CD8-positive, alpha-beta memory T cell (primary cell): ENCODE measurements around the gene OR2L3. TPM values are rescaled to one million over a fixed set of nuclear protein-coding genes. Genes with fewer than 3 reads are reported as not detected.
A peak's percentile ranks its signal among the peaks of the same experiment; 100 is the strongest.

Experiments
- CTCF ChIA-PET: fragments of 350-600 bp; sonication (Branson Sonifier 250); formaldehyde crosslinking; loops from one replicate; lab custom pipeline; 2021; ENCODE audit warnings: antibody characterized with exemption; lab: Charles Lee
- POLR2A ChIA-PET: fragments of 350-600 bp; sonication (Branson Sonifier 250); formaldehyde crosslinking; loops from one replicate; lab custom pipeline; 2021; ENCODE audit warnings: antibody characterized with exemption; lab: Charles Lee
- DNase-seq, 5 donors: peaks; one replicate each; pipeline versions ENCODE4 v3.0.0 to v3.0.0-alpha.2; 2020 to 2022; ENCODE audit warnings: mixed read lengths in 1 of 5
- H3K27ac ChIP-seq: one replicate; pipeline ENCODE4 v1.7.0; 2013; ENCODE audit warnings: low read depth, mild to moderate bottlenecking, low read length, moderate library complexity
- H3K27me3 ChIP-seq: 2 replicates; pipeline ENCODE4 v1.7.0; 2013; ENCODE audit warnings: low read length, mild to moderate bottlenecking; ENCODE audit not compliant: insufficient read depth, poor library complexity, severe bottlenecking
- H3K36me3 ChIP-seq: 2 replicates; pipeline ENCODE4 v1.7.0; 2013; ENCODE audit warnings: mild to moderate bottlenecking, low read length, moderate library complexity; ENCODE audit not compliant: insufficient read depth
- H3K4me1 ChIP-seq: 2 replicates; pipeline ENCODE4 v1.7.0; 2013; ENCODE audit warnings: mild to moderate bottlenecking, low read length, moderate library complexity; ENCODE audit not compliant: insufficient read depth
- H3K4me3 ChIP-seq: 2 replicates; pipeline ENCODE4 v1.7.0; 2013; ENCODE audit warnings: mild to moderate bottlenecking, low read length
- H3K9me3 ChIP-seq: 2 replicates; pipeline ENCODE4 v1.7.0; 2013; ENCODE audit warnings: mild to moderate bottlenecking, low read length
- H3K27ac Mint-ChIP-seq, 8 donors: one replicate each; pipeline ENCODE4 v1.8.0; 2020 to 2021; ENCODE audit warnings: mixed read lengths in 8 of 8, mild to moderate bottlenecking in 6 of 8, inconsistent platforms in 3 of 8, moderate library complexity in 3 of 8
- H3K27me3 Mint-ChIP-seq, 2 donors: one replicate each; pipeline ENCODE4 v1.8.0; 2020 to 2021; ENCODE audit warnings: mixed read lengths in 2 of 2, mild to moderate bottlenecking in 1 of 2, moderate library complexity in 1 of 2
- H3K36me3 Mint-ChIP-seq, 3 donors: one replicate each; pipeline ENCODE4 v1.8.0; 2020 to 2021; ENCODE audit warnings: mixed read lengths in 3 of 3, inconsistent platforms in 1 of 3, mild to moderate bottlenecking in 1 of 3
- H3K4me1 Mint-ChIP-seq, 3 donors: one replicate each; pipeline ENCODE4 v1.8.0; 2020 to 2021; ENCODE audit warnings: mixed read lengths in 3 of 3, inconsistent platforms in 1 of 3, mild to moderate bottlenecking in 1 of 3
- H3K4me3 Mint-ChIP-seq, 7 donors: one replicate each; pipeline ENCODE4 v1.8.0; 2020 to 2021; ENCODE audit warnings: mixed read lengths in 7 of 7, mild to moderate bottlenecking in 6 of 7, moderate library complexity in 4 of 7, inconsistent platforms in 2 of 7
- H3K9me3 Mint-ChIP-seq, 5 donors: one replicate each; pipeline ENCODE4 v1.8.0; 2020 to 2022; ENCODE audit warnings: mixed read lengths in 5 of 5, mild to moderate bottlenecking in 3 of 5, moderate library complexity in 2 of 5, inconsistent platforms in 1 of 5
- polyA plus RNA-seq: library from polyadenylated mRNA; unstranded; fragments of 300-500 nt; fragmentation: Illumina TruSeq; gene quantifications from one replicate; pipeline ENCODE4 v1.2.3, GENCODE V29; 2021
- total RNA-seq, 2 experiments: library from RNA; stranded (reverse); gene quantifications; one replicate each; pipeline ENCODE4 v1.2.3, GENCODE V29; 2021

OR2L3 gene, protein sequence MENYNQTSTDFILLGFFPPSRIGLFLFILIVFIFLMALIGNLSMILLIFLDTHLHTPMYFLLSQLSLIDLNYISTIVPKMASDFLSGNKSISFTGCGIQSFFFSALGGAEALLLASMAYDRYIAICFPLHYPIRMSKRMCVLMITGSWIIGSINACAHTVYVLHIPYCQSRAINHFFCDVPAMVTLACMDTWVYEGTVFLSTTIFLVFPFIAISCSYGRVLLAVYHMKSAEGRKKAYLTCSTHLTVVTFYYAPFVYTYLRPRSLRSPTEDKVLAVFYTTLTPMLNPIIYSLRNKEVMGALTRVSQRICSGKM
- total RNA-seq (not detected), polyA plus RNA-seq (not detected)

DNA sequence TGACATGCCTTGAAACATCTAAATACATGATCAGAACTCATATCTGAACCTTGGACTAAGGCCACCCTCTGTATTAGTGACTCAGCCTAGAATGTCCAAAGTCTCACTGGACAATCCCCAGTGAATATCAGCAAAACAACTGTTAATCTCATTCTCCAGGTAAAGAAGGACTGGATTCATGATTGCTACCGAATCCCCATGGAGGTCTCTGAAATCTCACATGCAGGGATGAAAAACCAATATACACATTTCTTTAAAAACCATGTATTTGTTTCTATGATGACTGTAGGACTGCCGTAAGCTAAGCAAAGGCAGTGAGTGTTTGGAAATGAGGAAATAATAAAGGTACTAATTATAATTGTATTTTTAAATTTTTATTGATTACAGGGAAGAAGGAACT is at the start of gene OR2L3:
TSS of gene OR2L3 (plus strand) at position 301 of the 400 bp plus-strand sequence. CDS start 13,846 bp downstream, outside the sequence.
- Histone ChIP-seq H3K27me3 (no peaks in the 10 kb centered on the region), H3K4me1 (no peaks in the 10 kb centered on the region), H3K27ac (no peak within 1 kb of the TSS), H3K36me3 (no peaks in the 10 kb centered on the region), H3K9me3 (no peaks in the 10 kb centered on the region), H3K4me3 (no peak within 1 kb of the TSS)
- Mint-ChIP-seq H3K27ac (no peak within 1 kb of the TSS), H3K4me1 (no peaks in the 10 kb centered on the region), H3K9me3 (peaks cover 7 to 15% (median 13%) of the 10 kb centered on the region in 5 donors), H3K27me3 (no peaks in the 10 kb centered on the region), H3K36me3 (no peaks in the 10 kb centered on the region), H3K4me3 (no peak within 1 kb of the TSS)
- no peak for DNase-seq
- ChIA-PET CTCF (no interaction called here), POLR2A (no interaction called here)

DNA sequence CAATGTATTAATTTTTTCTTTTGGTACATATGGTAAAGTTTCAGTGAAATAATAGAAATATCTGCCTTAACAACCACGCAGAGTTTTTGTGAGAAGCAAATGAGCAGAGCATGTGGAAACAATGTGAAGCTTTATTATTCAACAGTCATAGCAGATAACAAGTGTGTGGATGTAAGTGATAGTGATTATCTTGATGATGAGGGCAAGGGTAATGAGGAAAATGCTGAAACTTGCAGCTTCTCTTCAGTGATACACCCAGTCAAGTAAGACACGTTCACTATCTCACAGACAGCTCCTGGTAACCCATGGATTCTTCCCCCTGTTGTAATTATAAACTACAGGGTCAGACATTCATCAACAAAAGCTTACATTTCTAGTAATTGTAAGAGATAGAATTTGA is 47.8 kb upstream of the OR2L3 start:
- ChIA-PET CTCF (no interaction called here), POLR2A (no interaction called here)
- Histone ChIP-seq H3K9me3 (no peaks in the 10 kb centered on the region), H3K4me3 (no peak overlapping the region), H3K27me3 (no peaks in the 10 kb centered on the region), H3K27ac (no peak overlapping the region), H3K4me1 (no peaks in the 10 kb centered on the region), H3K36me3 (no peaks in the 10 kb centered on the region)
- Mint-ChIP-seq H3K27ac (no peak overlapping the region), H3K36me3 (no peaks in the 10 kb centered on the region), H3K4me3 (no peak overlapping the region), H3K9me3 (peaks cover 0 to 7% (median 4%) of the 10 kb centered on the region in 5 donors), H3K4me1 (no peaks in the 10 kb centered on the region), H3K27me3 (no peaks in the 10 kb centered on the region)
- DNase-seq, result no peak

DNA sequence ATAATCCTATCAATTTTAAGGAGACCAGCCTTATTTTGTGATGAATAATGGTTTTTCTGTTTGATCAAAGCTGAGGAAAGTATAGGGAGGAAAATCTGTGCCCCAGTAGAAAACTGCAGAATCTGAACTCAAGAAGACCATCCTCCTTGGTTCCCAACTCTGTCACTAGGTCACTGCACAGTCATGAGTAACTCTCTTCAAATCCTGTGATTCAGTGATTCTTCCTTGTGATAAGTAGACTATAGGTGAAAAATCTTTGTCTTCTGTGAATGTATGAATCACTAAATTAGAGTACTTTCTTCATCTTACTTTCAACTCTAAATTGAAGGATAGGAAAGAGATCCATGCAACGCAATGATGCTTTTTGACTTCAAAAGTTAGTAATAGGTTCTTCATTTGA is 46.5 kb upstream of the OR2L3 start:
- H3K27me3 Mint-ChIP-seq, result no peaks in the 10 kb centered on the region
- no peak for DNase-seq
- H3K36me3 Mint-ChIP-seq, result no peaks in the 10 kb centered on the region
- POLR2A ChIA-PET, result no interaction called here
- no peaks in the 10 kb centered on the region for H3K4me1 Mint-ChIP-seq
- H3K4me3 Mint-ChIP-seq, result no peak overlapping the region
- Histone ChIP-seq H3K27ac (no peak overlapping the region), H3K27me3 (no peaks in the 10 kb centered on the region), H3K9me3 (no peaks in the 10 kb centered on the region), H3K4me1 (no peaks in the 10 kb centered on the region), H3K4me3 (no peak overlapping the region), H3K36me3 (no peaks in the 10 kb centered on the region)
- H3K9me3 Mint-ChIP-seq, result peaks cover 0 to 7% (median 4%) of the 10 kb centered on the region in 5 donors
- H3K27ac Mint-ChIP-seq, result no peak overlapping the region
- CTCF ChIA-PET, result no interaction called here

DNA sequence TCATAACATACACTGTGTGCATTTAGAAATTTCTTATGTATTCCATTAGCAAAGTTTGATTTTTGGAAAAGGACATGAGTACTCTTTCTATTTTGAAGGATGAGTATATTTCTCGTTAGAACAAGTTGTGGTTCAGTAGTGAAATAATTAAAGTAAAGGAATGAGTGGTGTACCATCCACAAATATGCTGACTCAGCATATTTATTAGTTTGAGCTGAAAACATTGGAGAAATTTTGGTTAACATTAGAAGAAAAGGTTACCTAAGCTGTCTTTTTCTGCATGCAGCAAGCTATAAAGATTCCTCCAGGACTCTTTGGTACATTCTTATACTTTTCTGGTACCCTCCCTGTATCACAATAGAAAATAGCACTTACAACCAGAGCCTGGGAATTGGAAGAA is 38.9 kb upstream of the OR2L3 start:
- H3K27me3 ChIP-seq, result no peaks in the 10 kb centered on the region
- no peak overlapping the region for H3K4me3 ChIP-seq
- no peaks in the 10 kb centered on the region for H3K36me3 ChIP-seq
- no peaks in the 10 kb centered on the region for H3K36me3 Mint-ChIP-seq
- no peaks in the 10 kb centered on the region for H3K4me1 ChIP-seq
- no peak overlapping the region for H3K4me3 Mint-ChIP-seq
- peaks cover 19 to 35% (median 30%) of the 10 kb centered on the region in 5 donors for H3K9me3 Mint-ChIP-seq
- H3K4me1 Mint-ChIP-seq, result no peaks in the 10 kb centered on the region
- DNase-seq, result no peak
- no peaks in the 10 kb centered on the region for H3K27me3 Mint-ChIP-seq
- no peaks in the 10 kb centered on the region for H3K9me3 ChIP-seq
- POLR2A ChIA-PET, result no interaction called here
- H3K27ac Mint-ChIP-seq, result no peak overlapping the region
- no peak overlapping the region for H3K27ac ChIP-seq
- CTCF ChIA-PET, result no interaction called here

DNA sequence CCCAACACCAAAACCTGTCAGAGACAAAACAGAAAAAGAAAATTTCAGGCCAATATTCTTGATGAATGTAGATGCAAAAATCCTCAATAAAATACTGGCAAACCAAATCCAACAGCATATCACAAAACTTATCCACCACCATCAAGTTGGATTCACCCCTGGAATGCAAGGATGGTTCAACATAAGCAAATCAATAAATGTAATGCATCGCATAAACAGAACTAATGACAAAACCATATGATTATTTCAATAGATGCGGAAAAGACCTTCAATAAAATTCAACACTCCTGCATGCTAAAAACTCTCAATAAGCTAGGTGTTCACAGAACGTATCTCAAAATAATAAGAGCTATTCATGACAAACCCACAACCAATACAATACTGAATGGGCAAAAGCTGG is 37.0 kb upstream of the OR2L3 start:
- H3K9me3 Mint-ChIP-seq, result peaks cover 19 to 31% (median 26%) of the 10 kb centered on the region in 5 donors
- Histone ChIP-seq H3K4me3 (no peak overlapping the region), H3K27ac (no peak overlapping the region), H3K9me3 (no peaks in the 10 kb centered on the region), H3K36me3 (no peaks in the 10 kb centered on the region), H3K27me3 (no peaks in the 10 kb centered on the region), H3K4me1 (no peaks in the 10 kb centered on the region)
- ChIA-PET CTCF (no interaction called here), POLR2A (no interaction called here)
- H3K4me1 Mint-ChIP-seq, result no peaks in the 10 kb centered on the region
- peak overlapping the region in 1 of 8 donors; percentile 27 for H3K27ac Mint-ChIP-seq
- DNase-seq, result no peak
- H3K36me3 Mint-ChIP-seq, result no peaks in the 10 kb centered on the region
- no peaks in the 10 kb centered on the region for H3K27me3 Mint-ChIP-seq
- H3K4me3 Mint-ChIP-seq, result no peak overlapping the region

DNA sequence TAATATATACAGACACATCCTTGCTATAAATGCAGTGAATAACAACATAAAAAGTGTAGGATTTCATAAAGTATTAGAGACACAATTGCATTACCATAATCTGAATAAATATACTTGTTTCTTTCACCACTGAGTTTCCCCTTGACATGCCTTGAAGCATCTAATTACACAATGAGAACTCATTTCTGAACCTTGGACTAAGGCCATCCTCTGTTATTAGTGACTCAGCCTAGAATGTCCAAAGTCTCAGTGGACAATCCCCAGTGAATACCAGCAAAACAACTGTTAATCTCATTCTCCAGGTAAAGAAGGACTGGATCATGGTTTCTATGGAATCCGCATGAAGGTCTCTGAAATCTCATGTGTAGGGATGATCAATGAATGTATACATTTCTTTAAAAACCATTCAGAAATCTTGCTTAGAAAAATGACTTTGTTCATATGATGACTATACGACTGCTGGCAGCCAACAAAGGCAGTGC is 33.4 kb upstream of the OR2L3 start, which contains the start of gene OR2L5:
TSS of gene OR2L5 (plus strand) at position 432 of the 482 bp plus-strand sequence. CDS start 8,288 bp downstream, outside the sequence.
- H3K27me3 ChIP-seq, result no peaks in the 10 kb centered on the region
- no peak within 1 kb of the TSS for H3K4me3 Mint-ChIP-seq
- no peaks in the 10 kb centered on the region for H3K27me3 Mint-ChIP-seq
- no peaks in the 10 kb centered on the region for H3K4me1 ChIP-seq
- H3K36me3 ChIP-seq, result no peaks in the 10 kb centered on the region
- no peak within 1 kb of the TSS for H3K4me3 ChIP-seq
- H3K9me3 ChIP-seq, result no peaks in the 10 kb centered on the region
- H3K27ac Mint-ChIP-seq, result no peak within 1 kb of the TSS
- no peaks in the 10 kb centered on the region for H3K4me1 Mint-ChIP-seq
- ChIA-PET POLR2A (no interaction called here), CTCF (no interaction called here)
- DNase-seq, result no peak
- H3K27ac ChIP-seq, result no peak within 1 kb of the TSS
- H3K36me3 Mint-ChIP-seq, result no peaks in the 10 kb centered on the region
- peaks cover 22 to 31% (median 25%) of the 10 kb centered on the region in 5 donors for H3K9me3 Mint-ChIP-seq

DNA sequence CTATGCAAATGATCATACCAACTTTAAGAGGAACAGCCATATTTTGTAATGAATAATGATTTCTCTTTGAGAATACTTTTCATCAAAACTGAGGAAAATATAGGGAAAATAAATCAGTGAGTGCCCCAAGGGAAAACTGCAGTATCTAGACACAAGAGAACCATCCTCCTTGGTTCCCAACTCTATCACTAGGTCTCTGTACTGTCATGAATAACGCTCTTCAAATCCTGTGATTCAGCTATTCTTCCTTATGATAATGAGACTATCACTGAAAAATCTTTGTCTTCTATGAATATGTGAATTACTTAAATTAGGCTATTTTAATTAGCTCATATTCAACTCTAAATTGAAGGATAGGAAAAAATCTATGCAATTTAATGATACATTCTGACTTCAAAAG is 30.8 kb upstream of the OR2L3 start:
- Histone ChIP-seq H3K27ac (no peak overlapping the region), H3K9me3 (no peaks in the 10 kb centered on the region), H3K36me3 (no peaks in the 10 kb centered on the region), H3K4me3 (no peak overlapping the region), H3K4me1 (no peaks in the 10 kb centered on the region), H3K27me3 (no peaks in the 10 kb centered on the region)
- H3K4me3 Mint-ChIP-seq, result no peak overlapping the region
- H3K27ac Mint-ChIP-seq, result no peak overlapping the region
- H3K27me3 Mint-ChIP-seq, result no peaks in the 10 kb centered on the region
- no peaks in the 10 kb centered on the region for H3K4me1 Mint-ChIP-seq
- ChIA-PET POLR2A (no interaction called here), CTCF (no interaction called here)
- H3K9me3 Mint-ChIP-seq, result peaks cover 7 to 11% (median 8%) of the 10 kb centered on the region in 5 donors
- no peaks in the 10 kb centered on the region for H3K36me3 Mint-ChIP-seq
- no peak for DNase-seq

DNA sequence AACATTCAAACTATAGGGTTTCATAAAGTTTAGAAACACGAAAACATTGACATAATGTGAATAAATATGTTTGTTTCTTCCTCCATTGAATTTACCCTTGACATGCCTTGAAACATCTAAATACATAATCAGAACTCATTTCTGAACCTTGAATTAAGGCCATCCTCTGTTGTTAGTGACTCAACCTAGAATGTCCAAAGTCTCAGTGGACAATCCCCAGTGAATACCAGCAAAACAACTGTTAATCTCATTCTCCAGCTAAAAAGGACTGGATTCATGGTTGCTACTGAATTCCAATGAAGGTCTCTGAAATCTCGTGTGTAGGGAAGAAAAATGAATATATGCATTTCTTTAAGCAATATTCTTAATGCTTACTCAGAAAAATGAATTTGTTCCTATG is 16.9 kb upstream of the OR2L3 start, which contains the start of gene OR2L2:
TSS of gene OR2L2 (plus strand) at position 301 of the 400 bp plus-strand sequence. CDS start 8,198 bp downstream, outside the sequence.
- no peak within 1 kb of the TSS for H3K4me3 ChIP-seq
- no peaks in the 10 kb centered on the region for H3K4me1 Mint-ChIP-seq
- H3K4me3 Mint-ChIP-seq, result no peak within 1 kb of the TSS
- H3K9me3 Mint-ChIP-seq, result peaks cover 15 to 33% (median 29%) of the 10 kb centered on the region in 5 donors
- no peak for DNase-seq
- no peaks in the 10 kb centered on the region for H3K4me1 ChIP-seq
- H3K36me3 Mint-ChIP-seq, result peaks cover 1 to 3% (median 1%) of the 10 kb centered on the region in 3 donors
- no peaks in the 10 kb centered on the region for H3K27me3 ChIP-seq
- no peaks in the 10 kb centered on the region for H3K36me3 ChIP-seq
- H3K27me3 Mint-ChIP-seq, result no peaks in the 10 kb centered on the region
- H3K9me3 ChIP-seq, result no peaks in the 10 kb centered on the region
- no peak within 1 kb of the TSS for H3K27ac ChIP-seq
- ChIA-PET CTCF (no interaction called here), POLR2A (no interaction called here)
- no peak within 1 kb of the TSS for H3K27ac Mint-ChIP-seq
